GM15510 (cell line): Measurements from ENCODE around the gene BEST1.

Source experiments
- POLR2A ChIP-seq: IDR thresholded peaks from 3 replicates; pipeline ENCODE4 v1.6.1; 2011; ENCODE audit warnings: borderline replicate concordance; ENCODE audit not compliant: insufficient read length; ENCODE audit errors: extremely low read depth

The BEST1 gene

GRCh38 chr11:61911701-61912529 is 38.2 kb upstream of the BEST1 start:
- no peak for TF ChIP-seq POLR2A

DNA sequence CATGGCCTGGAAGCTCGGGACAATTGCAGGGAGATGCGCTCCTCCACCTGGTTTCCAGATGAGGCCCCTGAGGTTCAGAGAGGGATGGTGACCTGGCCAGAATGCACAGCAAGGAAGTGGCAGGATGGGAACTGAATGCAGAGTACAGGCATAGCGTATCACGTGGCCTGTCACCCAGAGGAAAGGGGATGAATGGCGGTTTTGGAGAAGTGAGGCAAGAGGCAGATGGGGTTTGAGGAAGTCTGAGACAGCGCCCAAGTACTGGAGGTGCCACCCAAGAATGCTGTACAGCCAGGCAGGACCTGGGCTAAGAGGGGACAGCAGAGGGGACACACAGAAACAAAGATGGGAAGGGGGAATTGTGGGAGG is 37.6 kb upstream of the BEST1 start:
- TF ChIP-seq POLR2A = no peak

- TF ChIP-seq POLR2A = no peak
These were observed 37.0 kb upstream of the BEST1 start for GRCh38 chr11:61912991-61913698.

GRCh38 chr11:61913699-61914395 is 36.3 kb upstream of the BEST1 start:
- no peak for TF ChIP-seq POLR2A

GRCh38 chr11:61914471-61915171 is 35.5 kb upstream of the BEST1 start:
- TF ChIP-seq POLR2A = no peak

DNA sequence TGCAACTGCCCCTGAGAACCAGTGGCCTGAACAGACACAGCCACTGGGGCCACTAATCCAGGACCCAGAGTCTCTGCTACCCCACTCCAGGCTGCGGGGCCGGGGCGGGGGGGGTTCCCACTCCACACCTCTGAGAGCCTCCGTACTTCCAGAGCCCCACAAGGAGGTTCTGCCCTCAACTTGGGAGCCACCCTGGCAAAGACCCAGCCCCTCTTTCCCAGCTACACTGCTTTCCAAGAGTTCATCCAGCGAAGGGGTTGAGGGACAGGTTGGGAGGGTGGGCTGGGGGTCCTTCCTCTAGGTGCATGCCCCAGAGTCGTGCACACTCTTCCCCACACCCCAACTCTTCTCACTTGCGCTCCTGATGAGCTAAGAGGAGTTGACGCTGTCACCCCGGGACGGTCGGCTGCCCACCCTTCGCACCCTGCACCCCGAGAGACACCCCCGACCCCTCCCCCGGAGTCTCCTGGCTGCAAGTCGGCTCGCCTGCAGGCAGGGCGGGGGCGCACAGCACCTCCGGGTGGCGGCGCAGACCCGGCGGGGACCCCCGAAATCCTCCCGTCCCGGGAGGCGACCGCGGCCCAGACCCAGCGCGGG is 33.3 kb upstream of the BEST1 start:
- no peak for TF ChIP-seq POLR2A

- TF ChIP-seq POLR2A = no peak
These were observed 32.6 kb upstream of the BEST1 start, which contains the start of gene RAB3IL1 for GRCh38 chr11:61917334-61918109. Gene RAB3IL1, minus strand, starts transcription at chr11:61917566. Its CDS starts 199 bp downstream, at chr11:61917367.

GRCh38 chr11:61918251-61918937 is 31.8 kb upstream of the BEST1 start:
- no peak for TF ChIP-seq POLR2A

- no peak for TF ChIP-seq POLR2A
These were observed 31.0 kb upstream of the BEST1 start for GRCh38 chr11:61918938-61919704.

DNA sequence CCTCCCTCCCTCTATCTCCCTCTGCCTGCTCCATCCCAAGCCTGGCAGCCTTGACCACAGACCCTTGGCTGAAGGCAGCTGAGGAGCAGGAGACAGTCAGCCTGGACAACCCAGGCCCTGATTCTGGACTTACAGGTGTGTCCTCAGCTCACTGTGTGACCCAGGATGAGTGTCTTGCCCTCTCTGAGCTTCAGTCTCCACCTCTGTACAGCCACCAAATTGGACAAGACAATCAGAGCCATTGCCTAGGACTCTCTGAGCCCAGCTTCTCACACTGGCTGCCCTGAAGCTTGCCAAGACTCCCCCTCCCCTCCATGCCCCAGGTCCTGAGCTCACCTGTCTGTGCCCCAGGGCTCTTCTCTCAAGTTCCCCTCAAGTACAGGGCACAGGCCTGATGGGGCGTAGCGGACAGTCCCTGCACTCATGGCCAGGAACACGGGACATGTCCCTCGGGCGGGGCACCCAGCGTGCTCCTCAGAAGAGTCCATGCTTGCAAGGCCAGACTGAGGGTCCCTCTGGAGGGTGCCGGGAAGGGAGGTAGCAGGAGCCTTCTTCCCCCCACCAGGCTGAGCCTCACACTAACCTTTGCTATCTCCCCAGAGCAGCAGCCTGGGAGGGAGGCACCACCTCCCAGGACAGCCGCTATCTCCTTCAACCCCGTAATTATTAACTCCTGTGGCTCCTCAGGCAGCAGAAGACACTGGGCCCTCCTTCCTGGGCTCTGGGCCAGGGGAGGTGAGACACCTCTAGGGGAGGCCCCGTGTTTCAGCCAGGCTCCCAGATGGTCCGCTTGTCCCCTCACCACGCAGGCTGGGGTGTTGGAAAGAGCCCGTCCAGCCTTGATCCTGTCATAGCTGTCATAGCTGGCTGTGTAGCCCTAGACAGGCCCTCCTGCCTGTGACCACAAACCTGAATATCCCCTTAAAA is 30.2 kb upstream of the BEST1 start:
- no peak for TF ChIP-seq POLR2A

DNA sequence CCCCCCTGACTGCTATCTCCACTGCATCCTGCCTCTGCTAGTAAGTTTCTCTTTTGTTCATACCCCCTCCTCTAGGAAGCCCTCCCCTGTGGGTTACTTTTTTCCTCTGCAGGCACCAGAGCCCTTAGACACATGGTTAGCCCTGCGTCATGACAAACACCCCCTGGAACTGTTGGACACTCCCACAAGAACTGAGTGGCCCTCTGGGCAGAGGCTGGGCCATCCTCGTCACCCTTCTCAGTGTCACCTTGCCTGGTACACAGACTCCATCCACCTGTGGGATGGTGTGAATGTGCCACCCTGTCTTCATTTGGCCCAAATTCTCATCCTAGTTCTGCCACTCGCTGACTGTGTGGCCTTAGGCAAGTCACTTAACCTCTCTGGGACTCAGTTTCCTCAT is 28.7 kb upstream of the BEST1 start:
- no peak for TF ChIP-seq POLR2A

DNA sequence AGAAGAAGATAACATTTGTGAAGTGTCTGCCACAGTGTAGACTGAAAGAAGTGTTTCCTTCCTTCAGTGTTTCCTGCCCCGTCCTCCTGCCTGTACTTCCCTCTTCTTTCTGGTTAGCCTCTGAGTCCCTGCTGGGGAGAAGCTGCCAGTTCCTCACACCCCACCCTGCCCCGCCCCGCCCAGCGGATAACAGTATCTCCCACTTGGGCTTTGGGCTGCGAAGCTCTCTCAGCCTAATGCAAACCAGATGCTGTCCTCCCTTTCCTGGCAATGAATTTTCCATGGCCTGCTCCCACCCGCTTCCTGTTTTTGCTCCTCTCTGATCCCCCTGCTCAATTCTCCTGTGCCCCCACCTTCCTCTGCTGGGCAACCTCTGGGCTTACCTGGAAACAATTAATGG is 27.6 kb upstream of the BEST1 start:
- TF ChIP-seq POLR2A = no peak
